HepG2 (cell line): ENCODE data around the gene HEXIM1. TPM values are rescaled to one million over a fixed set of nuclear protein-coding genes. Genes with fewer than 3 reads are reported as not detected.

Experiments
- ATRX ChIP-seq: sonication (generic); formaldehyde crosslinking; IDR thresholded peaks from 2 replicates; pipeline ENCODE4 v1.4.0; 2020; ENCODE audit warnings: missing genetic modification reagents, borderline replicate concordance
- FOXP1 ChIP-seq, 2 experiments: fragments of 450-650 bp in 1 of 2; IDR thresholded peaks; 2 replicates each; pipeline ENCODE4 v1.6.1; 2017 to 2018; ENCODE audit warnings: antibody characterized with exemption in 1 of 2
- NFE2L1 ChIP-seq: sonication (generic); formaldehyde crosslinking; IDR thresholded peaks from 2 replicates; pipeline ENCODE4 v1.4.0; 2020; ENCODE audit warnings: missing genetic modification reagents, mild to moderate bottlenecking, borderline replicate concordance
- NONO ChIP-seq, 2 experiments: fragments of 450-650 bp in 1 of 2; sonication (generic) in 1 of 2; formaldehyde crosslinking in 1 of 2; IDR thresholded peaks in 1 of 2; conservative IDR thresholded peaks in 1 of 2; 2 replicates each; pipeline versions ENCODE4 v1.6.1 to v1.8.0; 2017 to 2022; ENCODE audit warnings: mild to moderate bottlenecking in 1 of 2, missing genetic modification reagents in 1 of 2, moderate library complexity in 1 of 2
- PAWR ChIP-seq: sonication (generic); formaldehyde crosslinking; IDR thresholded peaks from 2 replicates; pipeline ENCODE4 v1.4.0; 2020; ENCODE audit warnings: missing genetic modification reagents, mild to moderate bottlenecking, borderline replicate concordance
- RBFOX2 ChIP-seq: fragments of 200-400 bp; formaldehyde crosslinking; IDR thresholded peaks from 2 replicates; pipeline ENCODE4 v1.6.1; 2017; ENCODE audit warnings: low read depth, mild to moderate bottlenecking, low read length
- SNAI1 ChIP-seq: sonication (generic); formaldehyde crosslinking; IDR thresholded peaks from 2 replicates; pipeline ENCODE4 v1.5.0; 2020; ENCODE audit warnings: mild to moderate bottlenecking, missing genetic modification reagents, borderline replicate concordance
- ZFP36L2 ChIP-seq: sonication (generic); formaldehyde crosslinking; IDR thresholded peaks from 2 replicates; pipeline ENCODE4 v1.4.0; 2020; ENCODE audit warnings: missing genetic modification reagents
- ZFP90 ChIP-seq: sonication (generic); formaldehyde crosslinking; IDR thresholded peaks from 2 replicates; pipeline ENCODE4 v1.8.0; 2022; ENCODE audit warnings: missing genetic modification reagents, mild to moderate bottlenecking, inconsistent platforms, borderline replicate concordance
- ZNF3 ChIP-seq: IDR thresholded peaks from 2 replicates; pipeline ENCODE4 v1.7.0; 2017; ENCODE audit warnings: inconsistent platforms
- ZNF546 ChIP-seq: sonication (generic); formaldehyde crosslinking; conservative IDR thresholded peaks from 2 replicates; pipeline ENCODE4 v1.8.1; 2023; ENCODE audit warnings: mild to moderate bottlenecking, missing genetic modification reagents
- ZNF607 ChIP-seq: sonication (generic); formaldehyde crosslinking; IDR thresholded peaks from 2 replicates; pipeline ENCODE4 v1.5.1; 2020; ENCODE audit warnings: missing genetic modification reagents, mild to moderate bottlenecking, borderline replicate concordance
- ZZZ3 ChIP-seq: sonication (generic); formaldehyde crosslinking; IDR thresholded peaks from 2 replicates; pipeline ENCODE4 v1.4.0; 2020; ENCODE audit warnings: missing genetic modification reagents, mild to moderate bottlenecking, borderline replicate concordance
- polyA plus RNA-seq, 8 experiments: library from polyadenylated mRNA; depleted of rRNA in 3 of 8; stranded (reverse) in 7 of 8; unstranded in 1 of 8; fragments of >200 nt; fragmentation: Illumina TruSeq in 4 of 8; extraction: Trizol in 4 of 8; gene quantifications; 2 replicates each; pipeline versions ENCODE4 v1.2.1 to v1.2.3, GENCODE V29; 2011 to 2016; ENCODE audit warnings: low read depth in 4 of 8, missing spikeins in 1 of 8, mixed read lengths in 1 of 8; ENCODE audit not compliant: insufficient read depth in 1 of 8
- total RNA-seq, 5 experiments: library from RNA; depleted of rRNA; stranded (reverse); fragments of >200 nt; fragmentation: Illumina TruSeq; extraction: Trizol; gene quantifications; 2 replicates each; pipeline ENCODE4 v1.2.3, GENCODE V29; 2016; ENCODE audit warnings: low read depth in 1 of 5
- TF ChIP-seq, protein P1 (sequence below): sonication (generic); formaldehyde crosslinking; IDR thresholded peaks from 2 replicates; pipeline ENCODE4 v1.4.0; 2020; ENCODE audit warnings: missing genetic modification reagents
- TF ChIP-seq, protein P2 (sequence below): sonication (generic); formaldehyde crosslinking; IDR thresholded peaks from 2 replicates; pipeline ENCODE4 v1.4.0; 2020; ENCODE audit warnings: missing genetic modification reagents, borderline replicate concordance
- TF ChIP-seq, protein P3 (sequence below): IDR thresholded peaks from 2 replicates; pipeline ENCODE4 v1.6.1; 2018; ENCODE audit warnings: missing genetic modification reagents, mild to moderate bottlenecking, missing compliant biosample characterization
- TF ChIP-seq, protein P4 (sequence below): sonication (generic); formaldehyde crosslinking; IDR thresholded peaks from 2 replicates; pipeline ENCODE4 v1.4.0; 2020; ENCODE audit warnings: missing genetic modification reagents, borderline replicate concordance

Gene HEXIM1
- total and polyA plus RNA-seq, 2 of the 13 experiments (the other 11 are each of a cell fraction or from before 2014, with no cell fraction given) = 10.5 to 16.6 TPM

DNA sequence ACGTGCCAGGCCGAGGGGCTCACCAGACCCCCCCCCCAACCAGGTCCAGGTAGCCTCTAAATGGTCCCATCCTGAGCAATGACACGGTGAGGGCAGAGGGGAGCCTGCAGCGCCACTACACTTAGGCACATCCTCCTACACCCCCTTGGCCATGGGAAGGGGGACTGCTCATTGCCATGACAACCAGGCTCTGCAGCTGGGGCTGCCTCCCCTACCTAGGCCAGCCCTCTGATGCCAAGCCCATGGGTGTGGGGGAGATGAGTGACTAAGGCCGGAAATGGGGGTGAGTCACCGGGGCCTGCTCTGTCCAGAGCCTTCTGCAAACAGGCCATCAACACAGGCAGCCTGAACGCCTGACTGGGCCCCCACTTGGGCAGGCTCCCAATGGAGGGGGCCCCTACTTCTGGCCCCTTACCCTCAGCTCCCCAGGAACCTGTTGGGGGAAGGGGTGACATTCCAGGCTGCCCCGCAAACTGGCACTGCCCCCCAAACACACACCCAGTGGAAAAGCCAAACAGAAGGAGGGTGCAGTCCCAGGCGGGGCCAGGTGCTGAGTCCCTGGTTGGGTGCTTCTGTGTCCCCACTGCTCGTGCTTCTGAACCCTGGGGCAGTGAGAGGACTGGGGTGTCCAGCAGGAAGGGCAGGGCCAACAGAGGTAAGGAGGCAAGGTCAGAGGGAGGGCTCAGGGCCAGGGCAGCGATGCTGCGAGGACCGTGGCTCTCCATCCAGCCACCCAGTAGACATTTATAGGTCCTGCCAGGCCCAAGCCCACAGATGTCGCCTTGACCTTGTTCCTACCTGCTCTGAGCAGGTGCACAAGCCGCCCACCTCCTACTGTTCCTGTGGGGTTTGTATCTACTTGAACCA, 24.1 kb upstream of the HEXIM1 start (continued):
- TF ChIP-seq, protein P1, sequence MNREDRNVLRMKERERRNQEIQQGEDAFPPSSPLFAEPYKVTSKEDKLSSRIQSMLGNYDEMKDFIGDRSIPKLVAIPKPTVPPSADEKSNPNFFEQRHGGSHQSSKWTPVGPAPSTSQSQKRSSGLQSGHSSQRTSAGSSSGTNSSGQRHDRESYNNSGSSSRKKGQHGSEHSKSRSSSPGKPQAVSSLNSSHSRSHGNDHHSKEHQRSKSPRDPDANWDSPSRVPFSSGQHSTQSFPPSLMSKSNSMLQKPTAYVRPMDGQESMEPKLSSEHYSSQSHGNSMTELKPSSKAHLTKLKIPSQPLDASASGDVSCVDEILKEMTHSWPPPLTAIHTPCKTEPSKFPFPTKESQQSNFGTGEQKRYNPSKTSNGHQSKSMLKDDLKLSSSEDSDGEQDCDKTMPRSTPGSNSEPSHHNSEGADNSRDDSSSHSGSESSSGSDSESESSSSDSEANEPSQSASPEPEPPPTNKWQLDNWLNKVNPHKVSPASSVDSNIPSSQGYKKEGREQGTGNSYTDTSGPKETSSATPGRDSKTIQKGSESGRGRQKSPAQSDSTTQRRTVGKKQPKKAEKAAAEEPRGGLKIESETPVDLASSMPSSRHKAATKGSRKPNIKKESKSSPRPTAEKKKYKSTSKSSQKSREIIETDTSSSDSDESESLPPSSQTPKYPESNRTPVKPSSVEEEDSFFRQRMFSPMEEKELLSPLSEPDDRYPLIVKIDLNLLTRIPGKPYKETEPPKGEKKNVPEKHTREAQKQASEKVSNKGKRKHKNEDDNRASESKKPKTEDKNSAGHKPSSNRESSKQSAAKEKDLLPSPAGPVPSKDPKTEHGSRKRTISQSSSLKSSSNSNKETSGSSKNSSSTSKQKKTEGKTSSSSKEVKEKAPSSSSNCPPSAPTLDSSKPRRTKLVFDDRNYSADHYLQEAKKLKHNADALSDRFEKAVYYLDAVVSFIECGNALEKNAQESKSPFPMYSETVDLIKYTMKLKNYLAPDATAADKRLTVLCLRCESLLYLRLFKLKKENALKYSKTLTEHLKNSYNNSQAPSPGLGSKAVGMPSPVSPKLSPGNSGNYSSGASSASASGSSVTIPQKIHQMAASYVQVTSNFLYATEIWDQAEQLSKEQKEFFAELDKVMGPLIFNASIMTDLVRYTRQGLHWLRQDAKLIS (CRISPR knock-in tag) = no peak
- peak; percentile 81; the same call in 1 of the 2 replicates for TF ChIP-seq ZZZ3 (CRISPR knock-in tag)
- no peak for TF ChIP-seq NFE2L1 (CRISPR knock-in tag)
- no peak for TF ChIP-seq ZNF3
- peak; percentile 56 for TF ChIP-seq RBFOX2
- TF ChIP-seq, protein P2, sequence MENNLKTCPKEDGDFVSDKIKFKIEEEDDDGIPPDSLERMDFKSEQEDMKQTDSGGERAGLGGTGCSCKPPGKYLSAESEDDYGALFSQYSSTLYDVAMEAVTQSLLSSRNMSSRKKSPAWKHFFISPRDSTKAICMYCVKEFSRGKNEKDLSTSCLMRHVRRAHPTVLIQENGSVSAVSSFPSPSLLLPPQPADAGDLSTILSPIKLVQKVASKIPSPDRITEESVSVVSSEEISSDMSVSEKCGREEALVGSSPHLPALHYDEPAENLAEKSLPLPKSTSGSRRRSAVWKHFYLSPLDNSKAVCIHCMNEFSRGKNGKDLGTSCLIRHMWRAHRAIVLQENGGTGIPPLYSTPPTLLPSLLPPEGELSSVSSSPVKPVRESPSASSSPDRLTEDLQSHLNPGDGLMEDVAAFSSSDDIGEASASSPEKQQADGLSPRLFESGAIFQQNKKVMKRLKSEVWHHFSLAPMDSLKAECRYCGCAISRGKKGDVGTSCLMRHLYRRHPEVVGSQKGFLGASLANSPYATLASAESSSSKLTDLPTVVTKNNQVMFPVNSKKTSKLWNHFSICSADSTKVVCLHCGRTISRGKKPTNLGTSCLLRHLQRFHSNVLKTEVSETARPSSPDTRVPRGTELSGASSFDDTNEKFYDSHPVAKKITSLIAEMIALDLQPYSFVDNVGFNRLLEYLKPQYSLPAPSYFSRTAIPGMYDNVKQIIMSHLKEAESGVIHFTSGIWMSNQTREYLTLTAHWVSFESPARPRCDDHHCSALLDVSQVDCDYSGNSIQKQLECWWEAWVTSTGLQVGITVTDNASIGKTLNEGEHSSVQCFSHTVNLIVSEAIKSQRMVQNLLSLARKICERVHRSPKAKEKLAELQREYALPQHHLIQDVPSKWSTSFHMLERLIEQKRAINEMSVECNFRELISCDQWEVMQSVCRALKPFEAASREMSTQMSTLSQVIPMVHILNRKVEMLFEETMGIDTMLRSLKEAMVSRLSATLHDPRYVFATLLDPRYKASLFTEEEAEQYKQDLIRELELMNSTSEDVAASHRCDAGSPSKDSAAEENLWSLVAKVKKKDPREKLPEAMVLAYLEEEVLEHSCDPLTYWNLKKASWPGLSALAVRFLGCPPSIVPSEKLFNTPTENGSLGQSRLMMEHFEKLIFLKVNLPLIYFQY (CRISPR knock-in tag) = peak; percentile 59; the same call in 1 of the 2 replicates
- TF ChIP-seq ZFP36L2 (CRISPR knock-in tag) = no peak
- TF ChIP-seq FOXP1 (IDR thresholded peaks at IDR 0.05) = no peak
- TF ChIP-seq FOXP1 (CRISPR knock-in tag; IDR thresholded peaks at IDR 0.05) = no peak
- no peak for TF ChIP-seq ATRX (CRISPR knock-in tag)
- no peak; the same call in 1 of the 2 replicates for TF ChIP-seq ZNF607 (CRISPR knock-in tag)
- TF ChIP-seq PAWR = no peak
- TF ChIP-seq, protein P3, sequence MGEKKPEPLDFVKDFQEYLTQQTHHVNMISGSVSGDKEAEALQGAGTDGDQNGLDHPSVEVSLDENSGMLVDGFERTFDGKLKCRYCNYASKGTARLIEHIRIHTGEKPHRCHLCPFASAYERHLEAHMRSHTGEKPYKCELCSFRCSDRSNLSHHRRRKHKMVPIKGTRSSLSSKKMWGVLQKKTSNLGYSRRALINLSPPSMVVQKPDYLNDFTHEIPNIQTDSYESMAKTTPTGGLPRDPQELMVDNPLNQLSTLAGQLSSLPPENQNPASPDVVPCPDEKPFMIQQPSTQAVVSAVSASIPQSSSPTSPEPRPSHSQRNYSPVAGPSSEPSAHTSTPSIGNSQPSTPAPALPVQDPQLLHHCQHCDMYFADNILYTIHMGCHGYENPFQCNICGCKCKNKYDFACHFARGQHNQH (CRISPR knock-in tag) = peak; percentile 84
- TF ChIP-seq, protein P4, sequence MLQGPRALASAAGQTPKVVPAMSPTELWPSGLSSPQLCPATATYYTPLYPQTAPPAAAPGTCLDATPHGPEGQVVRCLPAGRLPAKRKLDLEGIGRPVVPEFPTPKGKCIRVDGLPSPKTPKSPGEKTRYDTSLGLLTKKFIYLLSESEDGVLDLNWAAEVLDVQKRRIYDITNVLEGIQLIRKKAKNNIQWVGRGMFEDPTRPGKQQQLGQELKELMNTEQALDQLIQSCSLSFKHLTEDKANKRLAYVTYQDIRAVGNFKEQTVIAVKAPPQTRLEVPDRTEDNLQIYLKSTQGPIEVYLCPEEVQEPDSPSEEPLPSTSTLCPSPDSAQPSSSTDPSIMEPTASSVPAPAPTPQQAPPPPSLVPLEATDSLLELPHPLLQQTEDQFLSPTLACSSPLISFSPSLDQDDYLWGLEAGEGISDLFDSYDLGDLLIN = no peak
- TF ChIP-seq NONO (IDR thresholded peaks at IDR 0.05) = no peak
- no peak for TF ChIP-seq NONO (CRISPR knock-in tag; conservative IDR thresholded peaks at IDR 0.05)
- TF ChIP-seq ZNF546 (CRISPR knock-in tag) = no peak
- TF ChIP-seq ZFP90 = no peak
- TF ChIP-seq SNAI1 (CRISPR knock-in tag) = 0 out of 2 replicates have a peak, but pooled peaks have one; percentile 69
